Neutrophil (primary cell): ENCODE results near the gene A3GALT2.

Source experiments
- H3K27ac ChIP-seq: fragments of 200-600 bp; sonication (generic); 2 replicates; pipeline ENCODE4 v1.5.1; 2016; ENCODE audit warnings: mild to moderate bottlenecking, moderate library complexity
- H3K27me3 ChIP-seq: fragments of 200-600 bp; sonication (generic); 2 replicates; pipeline ENCODE4 v1.6.0; 2016; ENCODE audit warnings: mild to moderate bottlenecking
- H3K36me3 ChIP-seq: fragments of 200-600 bp; sonication (generic); 2 replicates; pipeline ENCODE4 v1.5.1; 2017
- H3K4me1 ChIP-seq, 2 experiments: fragments of 200-600 bp in 1 of 2; sonication (generic) in 1 of 2; 1 replicate in 1 of 2; 2 replicates in 1 of 2; pipeline versions ENCODE4 v1.5.1 to v1.6.1; 2013 to 2016; ENCODE audit warnings: low read depth in 1 of 2, low read length in 1 of 2, mild to moderate bottlenecking in 1 of 2, moderate library complexity in 1 of 2; ENCODE audit not compliant: control insufficient read depth in 1 of 2, insufficient read depth in 1 of 2
- H3K4me3 ChIP-seq, 2 experiments: fragments of 200-600 bp in 1 of 2; sonication (generic) in 1 of 2; 1 replicate in 1 of 2; 2 replicates in 1 of 2; pipeline ENCODE4 v1.5.1; 2013 to 2016; ENCODE audit warnings: low read depth in 1 of 2, low read length in 1 of 2, mild to moderate bottlenecking in 1 of 2, moderate library complexity in 1 of 2
- H3K9me3 ChIP-seq: fragments of 200-600 bp; sonication (generic); 2 replicates; pipeline ENCODE4 v1.5.1; 2016
- CTCF ChIP-seq: fragments of 200-600 bp; sonication (generic); IDR thresholded peaks from 2 replicates; pipeline ENCODE4 v1.5.1; 2016; ENCODE audit warnings: antibody characterized with exemption

The A3GALT2 gene

GRCh38 chr1:33347650-33347992 is 26.7 kb upstream of the A3GALT2 start:
- no peak for TF ChIP-seq CTCF
- Histone ChIP-seq H3K4me3 (peak overlapping the region; percentile 73 to 91), H3K27ac (peak overlapping the region; percentile 98), H3K36me3 (peaks cover 37% of the 10 kb centered on the region), H3K27me3 (no peaks in the 10 kb centered on the region), H3K4me1 (peaks cover 73% of the 10 kb centered on the region in 2 experiments), H3K9me3 (no peaks in the 10 kb centered on the region)

GRCh38 chr1:33346927-33347649 is 26.2 kb upstream of the A3GALT2 start:
- no peaks in the 10 kb centered on the region for H3K9me3 ChIP-seq
- no peak for TF ChIP-seq CTCF
- peaks cover 78% of the 10 kb centered on the region in 2 experiments for H3K4me1 ChIP-seq
- no peaks in the 10 kb centered on the region for H3K27me3 ChIP-seq
- peak overlapping the region; percentile 73 to 91 for H3K4me3 ChIP-seq
- H3K36me3 ChIP-seq: peaks cover 42% of the 10 kb centered on the region
- peak overlapping the region; percentile 98 for H3K27ac ChIP-seq

- Histone ChIP-seq H3K36me3 (peaks cover 48% of the 10 kb centered on the region), H3K27ac (peak overlapping the region; percentile 98), H3K4me3 (peak overlapping the region; percentile 73 to 91), H3K9me3 (no peaks in the 10 kb centered on the region), H3K4me1 (peaks cover 83 to 84% of the 10 kb centered on the region in 2 experiments), H3K27me3 (no peaks in the 10 kb centered on the region)
- no peak for TF ChIP-seq CTCF
Observed at GRCh38 chr1:33346533-33346926, 25.6 kb upstream of the A3GALT2 start.

GRCh38 chr1:33344896-33345560 is 24.1 kb upstream of the A3GALT2 start:
- no peak for TF ChIP-seq CTCF
- Histone ChIP-seq H3K36me3 (peaks cover 61% of the 10 kb centered on the region), H3K4me1 (peaks cover 83 to 86% of the 10 kb centered on the region in 2 experiments), H3K4me3 (peak overlapping the region; percentile 10 to 73), H3K27ac (peak overlapping the region; percentile 98), H3K9me3 (no peaks in the 10 kb centered on the region), H3K27me3 (no peaks in the 10 kb centered on the region)

GRCh38 chr1:33343539-33343938 is 22.6 kb upstream of the A3GALT2 start:
- Histone ChIP-seq H3K27ac (peak overlapping the region; percentile 96), H3K4me1 (peaks cover 96 to 100% of the 10 kb centered on the region in 2 experiments), H3K4me3 (peak overlapping the region; percentile 32 to 60), H3K27me3 (no peaks in the 10 kb centered on the region), H3K9me3 (no peaks in the 10 kb centered on the region), H3K36me3 (peaks cover 62% of the 10 kb centered on the region)
- no peak for TF ChIP-seq CTCF
